HG03571 (cell line): ENCODE results near the gene TNFAIP8.
A peak's percentile ranks its signal among the peaks of the same experiment; 100 is the strongest.

Experiments used
- ATAC-seq: cut with Tn5 transposase; IDR thresholded peaks from one replicate; pipeline ENCODE4 v1.9.1; 2021; ENCODE audit not compliant: unreplicated experiment

Gene TNFAIP8

GRCh38 chr5:119328753-119329602 lies 26.8 kb upstream of the TNFAIP8 start:
- ATAC-seq = no peak

- no peak for ATAC-seq
These were observed 26.2 kb upstream of the TNFAIP8 start for GRCh38 chr5:119329666-119330065.

GRCh38 chr5:119330367-119331183 lies 25.2 kb upstream of the TNFAIP8 start:
- ATAC-seq = no peak

GRCh38 chr5:119331566-119332095 lies 24.2 kb upstream of the TNFAIP8 start:
- ATAC-seq = no peak

GRCh38 chr5:119332208-119332607 lies 23.6 kb upstream of the TNFAIP8 start:
- no peak for ATAC-seq

GRCh38 chr5:119332978-119333401 lies 22.8 kb upstream of the TNFAIP8 start:
- ATAC-seq = no peak

GRCh38 chr5:119333421-119333851 lies 22.4 kb upstream of the TNFAIP8 start:
- ATAC-seq = no peak

- ATAC-seq = no peak
These were observed 20.6 kb upstream of the TNFAIP8 start for GRCh38 chr5:119335261-119335677.

GRCh38 chr5:119336262-119336661 lies 19.6 kb upstream of the TNFAIP8 start:
- ATAC-seq = no peak

- no peak for ATAC-seq
These were observed 18.8 kb upstream of the TNFAIP8 start for GRCh38 chr5:119336845-119337580.

- no peak for ATAC-seq
These were observed 17.4 kb upstream of the TNFAIP8 start for GRCh38 chr5:119338326-119338946.

- ATAC-seq = no peak
These were observed 16.5 kb upstream of the TNFAIP8 start for GRCh38 chr5:119339344-119339743.

GRCh38 chr5:119339965-119340364 lies 15.9 kb upstream of the TNFAIP8 start:
- ATAC-seq = no peak

GRCh38 chr5:119340597-119341218 lies 15.1 kb upstream of the TNFAIP8 start:
- peak; percentile 58 for ATAC-seq

GRCh38 chr5:119341452-119342349 lies 14.1 kb upstream of the TNFAIP8 start:
- ATAC-seq = peak; percentile 44

- ATAC-seq = no peak
These were observed 13.4 kb upstream of the TNFAIP8 start for GRCh38 chr5:119342406-119342805.

- no peak for ATAC-seq
These were observed 12.8 kb upstream of the TNFAIP8 start for GRCh38 chr5:119343052-119343451.

- ATAC-seq = no peak
These were observed 12.1 kb upstream of the TNFAIP8 start for GRCh38 chr5:119343766-119344165.

GRCh38 chr5:119344231-119344630 lies 11.6 kb upstream of the TNFAIP8 start:
- ATAC-seq = no peak
